ENCODE measurements around the gene MMEL1.

MMEL1 gene

DNA sequence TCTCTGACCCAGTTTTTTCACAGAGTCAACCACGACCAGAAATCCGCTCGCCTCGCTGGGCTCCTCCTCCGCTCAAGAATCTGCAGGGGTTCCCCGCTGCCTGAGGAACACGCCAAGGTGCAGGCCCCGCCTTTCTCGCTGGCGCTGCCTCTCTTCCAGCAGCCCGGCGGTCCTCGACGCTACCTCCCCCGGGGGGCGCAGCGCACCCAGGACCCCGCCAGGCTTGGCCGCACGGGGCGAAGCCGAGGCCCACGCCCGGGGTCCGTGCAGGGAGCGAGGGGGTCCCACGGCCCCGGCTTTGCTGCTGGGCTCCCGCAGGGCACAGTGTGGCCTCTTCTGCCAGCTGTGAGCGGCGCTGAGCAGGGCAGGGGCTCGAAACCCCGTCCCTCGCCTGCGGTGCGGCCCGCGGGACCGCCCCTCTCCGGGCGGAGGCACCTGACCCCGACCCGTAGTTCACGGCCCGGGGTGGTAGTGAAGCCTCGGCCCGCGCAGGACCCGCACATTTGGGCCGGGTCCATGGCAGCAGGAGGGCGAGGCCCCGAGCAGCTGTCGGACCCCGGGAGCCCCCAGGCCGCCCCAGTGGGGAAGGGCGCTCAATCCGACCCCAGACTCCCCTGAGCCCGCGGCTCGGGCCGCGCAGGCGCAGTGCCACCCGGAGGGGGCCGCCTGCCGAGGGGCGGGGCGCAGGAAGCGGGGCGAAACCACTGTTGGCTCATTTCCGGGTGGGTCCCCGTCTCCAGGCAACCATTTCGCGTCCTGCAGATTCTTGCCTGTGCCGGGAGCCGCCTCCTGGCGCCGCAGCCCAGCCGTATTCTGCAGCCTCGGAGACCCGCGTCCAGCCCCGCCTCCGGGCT lies 10.0 kb upstream of the MMEL1 start (continued):
- TF ChIP-seq HOXA7 (CRISPR knock-in tag; IDR thresholded peaks at IDR 0.05; ENCODE audit: borderline replicate concordance) (no peak), ZNF146 (tag by site-specific recombination; IDR thresholded peaks at IDR 0.05) (no peak), ZNF202 (tag by site-specific recombination; IDR thresholded peaks at IDR 0.05; ENCODE audit: borderline replicate concordance) (no peak), ZNF341 (tag by site-specific recombination; IDR thresholded peaks at IDR 0.05; ENCODE audit: low read depth) (no peak), ZNF239 (tag by site-specific recombination; IDR thresholded peaks at IDR 0.05) (no peak), ZNF785 (tag by site-specific recombination; IDR thresholded peaks at IDR 0.05) (no peak), ZBTB21 (tag by site-specific recombination; IDR thresholded peaks at IDR 0.05) (no peak), ZBTB1 (tag by site-specific recombination; IDR thresholded peaks at IDR 0.05) (no peak), OVOL3 (tag by site-specific recombination; IDR thresholded peaks at IDR 0.05) (no peak; the same call in 1 of the 2 replicates), BCL11B (tag by site-specific recombination; IDR thresholded peaks at IDR 0.05; ENCODE audit: low read depth) (peak; percentile 88), ZNF23 (tag by site-specific recombination; IDR thresholded peaks at IDR 0.05; ENCODE audit: borderline replicate concordance) (no peak), ZNF18 (tag by site-specific recombination; IDR thresholded peaks at IDR 0.05) (no peak), GFI1B (tag by site-specific recombination; IDR thresholded peaks at IDR 0.05) (no peak), ZNF366 (tag by site-specific recombination; conservative IDR thresholded peaks at IDR 0.05) (no peak), ZNF416 (tag by site-specific recombination; IDR thresholded peaks at IDR 0.05) (no peak), ZNF707 (tag by site-specific recombination; IDR thresholded peaks at IDR 0.05) (no peak), ZNF473 (tag by site-specific recombination; IDR thresholded peaks at IDR 0.05) (no peak), ZSCAN16 (tag by site-specific recombination; IDR thresholded peaks at IDR 0.05) (no peak), ZNF624 (tag by site-specific recombination; IDR thresholded peaks at IDR 0.05) (no peak), ZNF561 (tag by site-specific recombination; IDR thresholded peaks at IDR 0.05; ENCODE audit: borderline replicate concordance) (peak; percentile 31; the same call in 1 of the 2 replicates), ZNF391 (tag by site-specific recombination; IDR thresholded peaks at IDR 0.05; ENCODE audit: borderline replicate concordance, low read depth) (no peak), ZNF302 (tag by site-specific recombination; IDR thresholded peaks at IDR 0.05; ENCODE audit: low read depth) (no peak), INSM2 (tag by site-specific recombination; IDR thresholded peaks at IDR 0.05) (peak; percentile 21; the same call in 1 of the 2 replicates), ZNF274 (IDR thresholded peaks at IDR 0.05; ENCODE audit: low read length) (no peak), ZNF274 (tag by site-specific recombination; IDR thresholded peaks at IDR 0.05; ENCODE audit: borderline replicate concordance) (no peak), ZNF549 (tag by site-specific recombination; IDR thresholded peaks at IDR 0.05) (no peak)
- TF ChIP-seq, protein P1, sequence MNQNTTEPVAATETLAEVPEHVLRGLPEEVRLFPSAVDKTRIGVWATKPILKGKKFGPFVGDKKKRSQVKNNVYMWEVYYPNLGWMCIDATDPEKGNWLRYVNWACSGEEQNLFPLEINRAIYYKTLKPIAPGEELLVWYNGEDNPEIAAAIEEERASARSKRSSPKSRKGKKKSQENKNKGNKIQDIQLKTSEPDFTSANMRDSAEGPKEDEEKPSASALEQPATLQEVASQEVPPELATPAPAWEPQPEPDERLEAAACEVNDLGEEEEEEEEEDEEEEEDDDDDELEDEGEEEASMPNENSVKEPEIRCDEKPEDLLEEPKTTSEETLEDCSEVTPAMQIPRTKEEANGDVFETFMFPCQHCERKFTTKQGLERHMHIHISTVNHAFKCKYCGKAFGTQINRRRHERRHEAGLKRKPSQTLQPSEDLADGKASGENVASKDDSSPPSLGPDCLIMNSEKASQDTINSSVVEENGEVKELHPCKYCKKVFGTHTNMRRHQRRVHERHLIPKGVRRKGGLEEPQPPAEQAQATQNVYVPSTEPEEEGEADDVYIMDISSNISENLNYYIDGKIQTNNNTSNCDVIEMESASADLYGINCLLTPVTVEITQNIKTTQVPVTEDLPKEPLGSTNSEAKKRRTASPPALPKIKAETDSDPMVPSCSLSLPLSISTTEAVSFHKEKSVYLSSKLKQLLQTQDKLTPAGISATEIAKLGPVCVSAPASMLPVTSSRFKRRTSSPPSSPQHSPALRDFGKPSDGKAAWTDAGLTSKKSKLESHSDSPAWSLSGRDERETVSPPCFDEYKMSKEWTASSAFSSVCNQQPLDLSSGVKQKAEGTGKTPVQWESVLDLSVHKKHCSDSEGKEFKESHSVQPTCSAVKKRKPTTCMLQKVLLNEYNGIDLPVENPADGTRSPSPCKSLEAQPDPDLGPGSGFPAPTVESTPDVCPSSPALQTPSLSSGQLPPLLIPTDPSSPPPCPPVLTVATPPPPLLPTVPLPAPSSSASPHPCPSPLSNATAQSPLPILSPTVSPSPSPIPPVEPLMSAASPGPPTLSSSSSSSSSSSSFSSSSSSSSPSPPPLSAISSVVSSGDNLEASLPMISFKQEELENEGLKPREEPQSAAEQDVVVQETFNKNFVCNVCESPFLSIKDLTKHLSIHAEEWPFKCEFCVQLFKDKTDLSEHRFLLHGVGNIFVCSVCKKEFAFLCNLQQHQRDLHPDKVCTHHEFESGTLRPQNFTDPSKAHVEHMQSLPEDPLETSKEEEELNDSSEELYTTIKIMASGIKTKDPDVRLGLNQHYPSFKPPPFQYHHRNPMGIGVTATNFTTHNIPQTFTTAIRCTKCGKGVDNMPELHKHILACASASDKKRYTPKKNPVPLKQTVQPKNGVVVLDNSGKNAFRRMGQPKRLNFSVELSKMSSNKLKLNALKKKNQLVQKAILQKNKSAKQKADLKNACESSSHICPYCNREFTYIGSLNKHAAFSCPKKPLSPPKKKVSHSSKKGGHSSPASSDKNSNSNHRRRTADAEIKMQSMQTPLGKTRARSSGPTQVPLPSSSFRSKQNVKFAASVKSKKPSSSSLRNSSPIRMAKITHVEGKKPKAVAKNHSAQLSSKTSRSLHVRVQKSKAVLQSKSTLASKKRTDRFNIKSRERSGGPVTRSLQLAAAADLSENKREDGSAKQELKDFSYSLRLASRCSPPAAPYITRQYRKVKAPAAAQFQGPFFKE (tag by site-specific recombination; IDR thresholded peaks at IDR 0.05; ENCODE audit: borderline replicate concordance): peak; percentile 42; the same call in 1 of the 2 replicates
